SK-N-MC (cell line): ENCODE measurements around the gene TGFBI.

Experiments used
- EZH2 ChIP-seq: fragments of 200-600 bp; sonication (generic); IDR thresholded peaks from one replicate; pipeline ENCODE4 v1.6.1; 2017; ENCODE audit warnings: antibody characterized with exemption
- POLR2AphosphoS5 ChIP-seq: IDR thresholded peaks from 2 replicates; pipeline ENCODE4 v1.6.1; 2012; ENCODE audit warnings: mild to moderate bottlenecking, low read depth, low read length, borderline replicate concordance

DNA sequence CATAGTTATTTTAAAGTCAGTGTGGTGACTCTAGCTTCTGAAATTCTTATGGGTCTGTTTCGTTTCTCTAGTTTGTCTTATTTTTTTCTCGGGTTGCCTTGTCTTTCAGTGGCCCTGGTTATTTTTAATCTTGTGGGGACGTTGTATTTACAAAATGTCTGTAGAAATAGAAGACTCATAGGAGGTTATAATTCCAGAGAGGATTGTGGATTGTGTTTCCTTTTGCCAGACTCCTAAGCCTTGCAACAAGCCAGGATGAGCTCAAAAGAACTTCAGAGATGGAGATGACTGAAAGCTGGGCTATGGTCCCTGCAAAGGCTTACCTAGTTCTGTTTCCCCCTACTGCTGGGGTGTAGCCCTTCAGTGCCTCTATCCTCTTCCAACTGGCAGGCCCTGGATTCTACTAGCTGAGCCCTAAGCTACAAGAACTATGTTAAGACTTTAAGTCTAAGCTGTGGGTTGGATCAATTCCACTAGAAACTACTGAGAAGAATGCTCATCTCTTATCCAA is 41.8 kb upstream of the TGFBI start:
- TF ChIP-seq POLR2AphosphoS5: no peak
- no peak for TF ChIP-seq EZH2
